ENCODE data around the gene PSME1.

- TF ChIP-seq, protein P1, sequence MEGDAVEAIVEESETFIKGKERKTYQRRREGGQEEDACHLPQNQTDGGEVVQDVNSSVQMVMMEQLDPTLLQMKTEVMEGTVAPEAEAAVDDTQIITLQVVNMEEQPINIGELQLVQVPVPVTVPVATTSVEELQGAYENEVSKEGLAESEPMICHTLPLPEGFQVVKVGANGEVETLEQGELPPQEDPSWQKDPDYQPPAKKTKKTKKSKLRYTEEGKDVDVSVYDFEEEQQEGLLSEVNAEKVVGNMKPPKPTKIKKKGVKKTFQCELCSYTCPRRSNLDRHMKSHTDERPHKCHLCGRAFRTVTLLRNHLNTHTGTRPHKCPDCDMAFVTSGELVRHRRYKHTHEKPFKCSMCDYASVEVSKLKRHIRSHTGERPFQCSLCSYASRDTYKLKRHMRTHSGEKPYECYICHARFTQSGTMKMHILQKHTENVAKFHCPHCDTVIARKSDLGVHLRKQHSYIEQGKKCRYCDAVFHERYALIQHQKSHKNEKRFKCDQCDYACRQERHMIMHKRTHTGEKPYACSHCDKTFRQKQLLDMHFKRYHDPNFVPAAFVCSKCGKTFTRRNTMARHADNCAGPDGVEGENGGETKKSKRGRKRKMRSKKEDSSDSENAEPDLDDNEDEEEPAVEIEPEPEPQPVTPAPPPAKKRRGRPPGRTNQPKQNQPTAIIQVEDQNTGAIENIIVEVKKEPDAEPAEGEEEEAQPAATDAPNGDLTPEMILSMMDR (conservative IDR thresholded peaks at IDR 0.05 in 1 of 2, IDR thresholded peaks at IDR 0.05 in 1 of 2; ENCODE audit: low read depth in 1 of 2, low read length in 2 of 2): no peak
- no peak for TF ChIP-seq EZH2 (IDR thresholded peaks at IDR 0.05; ENCODE audit: low read length, missing control alignments)
Measured at GRCh38 chr14:24171422-24172260, 35.6 kb downstream of the PSME1 start, which contains the start of gene REC8.

All from fibroblast of lung (primary cell).